GM19025 (cell line): Measurements from ENCODE around the gene WDR86.

Experiments
- ATAC-seq: cut with Tn5 transposase; IDR thresholded peaks from one replicate; pipeline ENCODE4 v1.9.1; 2021; ENCODE audit warnings: mild to moderate bottlenecking, low read depth, moderate library complexity; ENCODE audit not compliant: unreplicated experiment

WDR86 gene

GRCh38 chr7:151363182-151363581 lies 46.7 kb downstream of the WDR86 start:
- ATAC-seq = no peak

GRCh38 chr7:151361193-151361959 lies 48.5 kb downstream of the WDR86 start:
- no peak for ATAC-seq

- no peak for ATAC-seq
These were observed 57.3 kb downstream of the WDR86 start for GRCh38 chr7:151352512-151352911.

GRCh38 chr7:151351967-151352366 lies 57.9 kb downstream of the WDR86 start:
- ATAC-seq = no peak

GRCh38 chr7:151351027-151351426 lies 58.8 kb downstream of the WDR86 start:
- ATAC-seq = no peak

- peak; percentile 44 for ATAC-seq
These were observed 60.4 kb downstream of the WDR86 start for GRCh38 chr7:151349507-151349853.

GRCh38 chr7:151348970-151349369 lies 60.9 kb downstream of the WDR86 start:
- no peak for ATAC-seq

GRCh38 chr7:151347200-151347599 lies 62.6 kb downstream of the WDR86 start:
- no peak for ATAC-seq

GRCh38 chr7:151346470-151346769 lies 63.4 kb downstream of the WDR86 start:
- ATAC-seq = no peak

- no peak for ATAC-seq
These were observed 64.0 kb downstream of the WDR86 start for GRCh38 chr7:151345576-151346469.

GRCh38 chr7:151343516-151343915 lies 66.3 kb downstream of the WDR86 start:
- no peak for ATAC-seq

GRCh38 chr7:151342811-151343210 lies 67.0 kb downstream of the WDR86 start:
- ATAC-seq = no peak

GRCh38 chr7:151342102-151342646 lies 67.7 kb downstream of the WDR86 start:
- peak; percentile 45 for ATAC-seq

- peak; percentile 38 for ATAC-seq
These were observed 68.3 kb downstream of the WDR86 start, which contains the start of gene NUB1 for GRCh38 chr7:151341357-151342101. TSS of gene NUB1 (plus strand) at chr7:151341812. CDS start at chr7:151345350, 3,538 bp downstream.

GRCh38 chr7:151340794-151341356 lies 69.0 kb downstream of the WDR86 start:
- no peak for ATAC-seq

- ATAC-seq = peak; percentile 37
These were observed 70.0 kb downstream of the WDR86 start for GRCh38 chr7:151339651-151340382.

- ATAC-seq = no peak
These were observed 71.0 kb downstream of the WDR86 start for GRCh38 chr7:151338809-151339208.

- no peak for ATAC-seq
These were observed 72.5 kb downstream of the WDR86 start for GRCh38 chr7:151337346-151337745.

- ATAC-seq = no peak
These were observed 73.7 kb downstream of the WDR86 start for GRCh38 chr7:151336027-151336708.
